K562 (cell line): ENCODE measurements around the gene DDIT4L.

Experiments used
- EP300 ChIP-seq: IDR thresholded peaks from 2 replicates; pipeline ENCODE4 v1.6.1; 2012; ENCODE audit warnings: low read length, improper control_type of control experiment
- MTF1 ChIP-seq: fragments of 250-450 bp; sonication (Bioruptor Pico); IDR thresholded peaks from 2 replicates; pipeline ENCODE4 v1.9.0; 2021; ENCODE audit warnings: moderate library complexity, mild to moderate bottlenecking, inconsistent platforms, borderline replicate concordance
- NFIC ChIP-seq: fragments of 450-650 bp; IDR thresholded peaks from 2 replicates; pipeline ENCODE4 v1.6.1; 2017; ENCODE audit warnings: mild to moderate bottlenecking, inconsistent platforms
- RBM22 ChIP-seq: fragments of 200-400 bp; formaldehyde crosslinking; IDR thresholded peaks from 2 replicates; pipeline ENCODE4 v1.6.1; 2018; ENCODE audit warnings: low read length, low read depth; ENCODE audit not compliant: poor library complexity, severe bottlenecking
- SREBF1 ChIP-seq: fragments of 150-350 bp; IDR thresholded peaks from 2 replicates; pipeline ENCODE4 v1.6.1; 2014; ENCODE audit warnings: antibody characterized with exemption, low read depth, low read length, borderline replicate concordance
- TF ChIP-seq, protein P1 (sequence below): fragments of 250-450 bp; sonication (Bioruptor Pico); IDR thresholded peaks from 2 replicates; pipeline ENCODE4 v1.5.0; 2021; ENCODE audit warnings: mild to moderate bottlenecking, borderline replicate concordance

- no peak for TF ChIP-seq EP300
- TF ChIP-seq NFIC = no peak
- TF ChIP-seq SREBF1 = no peak
- TF ChIP-seq, protein P1, sequence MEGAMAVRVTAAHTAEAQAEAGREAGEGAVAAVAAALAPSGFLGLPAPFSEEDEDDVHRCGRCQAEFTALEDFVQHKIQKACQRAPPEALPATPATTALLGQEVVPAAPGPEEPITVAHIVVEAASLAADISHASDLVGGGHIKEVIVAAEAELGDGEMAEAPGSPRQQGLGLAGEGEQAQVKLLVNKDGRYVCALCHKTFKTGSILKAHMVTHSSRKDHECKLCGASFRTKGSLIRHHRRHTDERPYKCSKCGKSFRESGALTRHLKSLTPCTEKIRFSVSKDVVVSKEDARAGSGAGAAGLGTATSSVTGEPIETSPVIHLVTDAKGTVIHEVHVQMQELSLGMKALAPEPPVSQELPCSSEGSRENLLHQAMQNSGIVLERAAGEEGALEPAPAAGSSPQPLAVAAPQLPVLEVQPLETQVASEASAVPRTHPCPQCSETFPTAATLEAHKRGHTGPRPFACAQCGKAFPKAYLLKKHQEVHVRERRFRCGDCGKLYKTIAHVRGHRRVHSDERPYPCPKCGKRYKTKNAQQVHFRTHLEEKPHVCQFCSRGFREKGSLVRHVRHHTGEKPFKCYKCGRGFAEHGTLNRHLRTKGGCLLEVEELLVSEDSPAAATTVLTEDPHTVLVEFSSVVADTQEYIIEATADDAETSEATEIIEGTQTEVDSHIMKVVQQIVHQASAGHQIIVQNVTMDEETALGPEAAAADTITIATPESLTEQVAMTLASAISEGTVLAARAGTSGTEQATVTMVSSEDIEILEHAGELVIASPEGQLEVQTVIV (CRISPR knock-in tag) = no peak
- no peak for TF ChIP-seq MTF1 (CRISPR knock-in tag)
- TF ChIP-seq RBM22 = no peak
Measured at GRCh38 chr4:100184787-100185186, 5.5 kb downstream of the DDIT4L start.
